Measurements from ENCODE around the gene GNB1L.

GNB1L gene

DNA sequence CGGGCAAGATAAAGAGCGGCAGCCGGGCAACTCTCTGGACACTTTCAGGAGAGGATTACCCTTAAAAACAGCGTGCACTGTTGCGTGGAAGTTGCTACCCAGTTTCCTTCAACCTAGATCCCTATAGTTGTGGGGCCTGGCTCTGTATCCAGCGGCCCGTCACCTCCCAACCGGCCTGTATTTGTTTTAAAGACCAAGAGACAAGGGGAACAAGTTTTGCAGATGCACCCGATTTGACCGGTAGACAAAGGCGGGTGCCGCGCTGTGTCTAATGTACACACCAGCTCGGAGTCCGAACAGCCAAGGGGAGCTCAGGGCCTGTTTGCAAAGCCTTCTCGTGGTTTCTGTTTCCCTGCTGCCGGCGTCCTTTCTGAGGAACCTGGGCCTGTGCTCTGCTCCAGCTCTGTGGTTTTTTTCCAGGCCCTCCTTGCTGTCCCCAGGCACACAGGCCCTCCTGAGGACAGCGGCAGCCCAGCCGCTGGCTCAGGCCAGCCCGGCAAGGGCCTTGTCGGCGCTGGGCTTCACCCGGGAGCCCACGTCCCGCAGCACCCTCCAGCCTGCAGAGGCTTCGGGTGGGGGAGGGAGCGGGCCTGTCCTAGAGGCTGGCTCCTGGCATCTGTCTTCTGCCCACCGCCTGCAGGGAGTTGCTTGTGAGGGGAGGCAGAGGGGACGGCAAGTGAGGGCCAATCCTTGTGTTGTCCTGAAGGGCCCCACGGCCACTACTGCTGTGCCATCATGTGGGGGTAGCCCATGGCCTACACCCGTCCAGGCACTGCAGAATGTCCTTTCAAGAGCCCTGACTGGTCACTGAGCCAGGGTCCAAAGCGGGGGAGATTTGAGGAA, 92.7 kb downstream of the GNB1L start:
- in situ Hi-C loops (cut with MboI; ENCODE audit: low sequenced_read_pairs, unreplicated experiment): no loop called here
- DNase-seq (ENCODE audit: low spot score): no peak
- no peak for TF ChIP-seq CTCF (IDR thresholded peaks at IDR 0.05; ENCODE audit: borderline replicate concordance, control extremely low read depth, extremely low read depth, insufficient read depth, missing control alignments)

GRCh38 chr22:19760951-19761724, 93.5 kb downstream of the GNB1L start:
- in situ Hi-C loops (cut with MboI; ENCODE audit: low sequenced_read_pairs, unreplicated experiment): no loop called here

DNA sequence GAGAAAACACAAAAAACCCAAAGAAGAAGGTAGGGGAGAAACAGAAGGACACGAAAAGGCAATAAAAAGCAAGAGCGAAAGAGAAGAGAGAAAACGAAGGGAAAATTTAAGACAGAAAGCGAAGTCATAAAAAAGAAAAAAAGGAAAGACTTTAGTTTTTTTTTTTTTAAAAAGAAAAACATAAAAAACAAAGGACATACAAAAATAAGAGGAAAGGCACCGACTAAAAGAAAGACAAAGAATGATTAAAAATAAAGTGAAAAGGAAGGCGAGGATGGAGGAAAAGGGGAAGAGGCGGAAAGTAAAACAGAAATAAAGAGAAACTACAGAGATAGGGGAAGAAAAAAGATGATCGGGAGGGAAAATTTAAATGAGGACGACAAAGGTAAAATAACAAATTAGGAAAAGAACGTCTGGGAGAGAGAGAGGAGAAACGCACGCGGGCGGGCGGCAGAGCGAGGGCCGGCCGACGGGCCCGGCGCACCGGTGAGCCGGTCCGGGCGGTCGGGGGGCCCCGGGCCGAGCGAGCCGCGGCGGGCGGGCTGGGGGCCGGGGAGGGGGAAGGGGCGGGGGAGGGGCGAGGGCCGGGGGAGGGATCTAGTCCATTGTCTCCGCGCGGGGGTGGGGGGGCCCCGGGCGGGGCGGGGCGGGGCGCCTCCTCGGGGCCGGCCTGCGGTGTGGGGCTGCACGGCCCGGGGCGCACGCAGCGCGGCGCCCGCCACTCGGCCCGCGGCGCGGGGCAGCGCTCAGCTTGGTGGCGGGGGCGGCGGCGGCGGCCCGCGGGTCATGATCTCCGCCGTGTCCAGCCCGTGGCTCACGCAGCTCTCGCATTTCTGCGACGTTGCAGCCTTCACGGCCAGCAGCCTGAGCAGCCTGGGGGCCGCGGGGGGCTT, 94.4 kb downstream of the GNB1L start, which contains the start of gene TBX1:
TSS of gene TBX1 (plus strand) at position 721 of the 893 bp plus-strand sequence. CDS start at position 787, 66 bp downstream.
- TF ChIP-seq CTCF (IDR thresholded peaks at IDR 0.05; ENCODE audit: borderline replicate concordance, control extremely low read depth, extremely low read depth, insufficient read depth, missing control alignments): no peak
- DNase-seq (ENCODE audit: low spot score): no peak
- in situ Hi-C loops (cut with MboI; ENCODE audit: low sequenced_read_pairs, unreplicated experiment): no loop called here

More at GRCh38 chr22:19760951-19761724, 93.5 kb downstream of the GNB1L start:
- no peak for TF ChIP-seq CTCF (IDR thresholded peaks at IDR 0.05; ENCODE audit: borderline replicate concordance, control extremely low read depth, extremely low read depth, insufficient read depth, missing control alignments)
- DNase-seq (ENCODE audit: low spot score): no peak

DNA sequence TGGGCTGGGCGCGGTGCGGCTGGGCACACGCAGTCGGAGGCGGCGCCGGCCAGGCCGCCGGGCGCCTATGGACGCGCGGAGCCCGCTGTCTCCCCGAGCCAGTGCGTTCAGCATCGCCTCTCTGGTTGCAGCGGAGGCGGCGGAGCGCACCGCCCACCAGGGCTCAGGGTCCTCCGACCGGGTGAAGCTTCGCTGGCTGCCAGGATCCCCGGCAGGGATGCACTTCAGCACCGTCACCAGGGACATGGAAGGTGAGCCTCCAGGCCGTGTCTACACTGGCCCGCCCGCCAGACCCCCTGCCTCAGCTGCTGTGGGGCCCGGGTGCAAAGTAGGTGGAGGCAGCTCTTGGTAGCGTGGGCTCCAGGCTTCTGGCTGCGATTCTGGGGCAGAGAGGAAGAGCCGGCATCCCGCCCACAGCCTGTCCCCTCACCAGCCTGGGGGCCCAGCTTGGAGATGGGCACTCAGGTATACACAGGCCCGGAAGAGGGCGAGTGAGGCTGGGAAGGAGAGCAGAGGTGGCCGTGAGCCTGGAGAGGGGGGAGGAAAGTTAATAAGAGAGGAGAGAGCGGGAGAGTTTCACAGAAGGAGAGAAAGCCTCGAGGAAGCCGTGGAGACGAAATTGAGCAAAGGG, 95.1 kb downstream of the GNB1L start:
- TF ChIP-seq CTCF (IDR thresholded peaks at IDR 0.05; ENCODE audit: borderline replicate concordance, control extremely low read depth, extremely low read depth, insufficient read depth, missing control alignments): no peak
- DNase-seq (ENCODE audit: low spot score): no peak
- in situ Hi-C loops (cut with MboI; ENCODE audit: low sequenced_read_pairs, unreplicated experiment): no loop called here

GRCh38 chr22:19758896-19759426, 95.7 kb downstream of the GNB1L start:
- DNase-seq (ENCODE audit: low spot score): no peak
- in situ Hi-C loops (cut with MboI; ENCODE audit: low sequenced_read_pairs, unreplicated experiment): no loop called here
- no peak for TF ChIP-seq CTCF (IDR thresholded peaks at IDR 0.05; ENCODE audit: borderline replicate concordance, control extremely low read depth, extremely low read depth, insufficient read depth, missing control alignments)
